WTC11 (cell line): Measurements from ENCODE around the gene CIPC.

Source experiments
- CTCF ChIP-seq: fragments of 200-600 bp; IDR thresholded peaks from 2 replicates; pipeline ENCODE4 v1.8.0; 2022; ENCODE audit warnings: antibody characterized with exemption
- ESRRA ChIP-seq: sonication (generic); formaldehyde crosslinking; IDR thresholded peaks from 2 replicates; pipeline ENCODE4 v1.8.1; 2022; ENCODE audit warnings: mild to moderate bottlenecking, missing genetic modification reagents, borderline replicate concordance
- ETV6 ChIP-seq: sonication (generic); formaldehyde crosslinking; IDR thresholded peaks from 2 replicates; pipeline ENCODE4 v1.8.1; 2022; ENCODE audit warnings: mild to moderate bottlenecking, missing genetic modification reagents
- NR2C2 ChIP-seq: sonication (generic); formaldehyde crosslinking; IDR thresholded peaks from 2 replicates; pipeline ENCODE4 v1.8.0; 2022; ENCODE audit warnings: mild to moderate bottlenecking, missing genetic modification reagents

GRCh38 chr14:77068517-77069200, 29.4 kb upstream of the CIPC start:
- no peak for TF ChIP-seq NR2C2 (CRISPR knock-in tag)
- TF ChIP-seq ESRRA (CRISPR knock-in tag), result no peak
- TF ChIP-seq CTCF, result no peak
- no peak for TF ChIP-seq ETV6 (CRISPR knock-in tag)
